Spleen (tissue), 11 donors: Measurements from ENCODE around the gene JAGN1. TPM values are rescaled to one million over a fixed set of nuclear protein-coding genes. Genes with fewer than 3 reads are reported as not detected.
"Not testable (repeated sequence)": the region's sequence is repeated elsewhere in the genome, so short reads cannot be mapped to it uniquely, and the experiment has no call there.

Source experiments
- DNase-seq: peaks from one replicate; pipeline ENCODE4 v3.0.0-alpha.2; 2020
- H3K27ac ChIP-seq, 8 donors: fragments of 200-600 bp; sonication (generic) in 7 of 8; 1 replicate in 4 of 8; 2 replicates in 4 of 8; pipeline versions ENCODE4 v1.5.0 to v1.8.0; 2016 to 2021; ENCODE audit warnings: inconsistent platforms in 4 of 8, mild to moderate bottlenecking in 4 of 8, moderate library complexity in 1 of 8
- H3K27me3 ChIP-seq, 7 donors: fragments of 200-600 bp; sonication (generic) in 6 of 7; replicated peaks in 1 of 7; 1 replicate in 4 of 7; 2 replicates in 3 of 7; pipeline versions ENCODE4 v1.5.0 to v1.8.0; 2016 to 2021; ENCODE audit warnings: inconsistent platforms in 3 of 7, mild to moderate bottlenecking in 1 of 7
- H3K36me3 ChIP-seq, 6 donors: fragments of 200-600 bp; sonication (generic) in 5 of 6; 1 replicate in 4 of 6; 2 replicates in 2 of 6; pipeline versions ENCODE4 v1.5.0 to v1.8.0; 2016 to 2021; ENCODE audit warnings: inconsistent platforms in 2 of 6
- H3K4me1 ChIP-seq, 6 donors: fragments of 200-600 bp; sonication (generic) in 5 of 6; 1 replicate in 3 of 6; 2 replicates in 3 of 6; pipeline versions ENCODE4 v1.5.0 to v1.8.0; 2016 to 2021; ENCODE audit warnings: inconsistent platforms in 3 of 6
- H3K4me3 ChIP-seq, 8 donors: fragments of 200-600 bp; sonication (generic) in 7 of 8; 1 replicate in 4 of 8; 2 replicates in 4 of 8; pipeline versions ENCODE4 v1.5.0 to v1.8.0; 2016 to 2021; ENCODE audit warnings: inconsistent platforms in 4 of 8, mild to moderate bottlenecking in 4 of 8, moderate library complexity in 2 of 8
- H3K9me3 ChIP-seq, 8 donors: fragments of 200-600 bp; sonication (generic) in 7 of 8; 1 replicate in 4 of 8; 2 replicates in 4 of 8; pipeline versions ENCODE4 v1.5.0 to v1.8.0; 2016 to 2021; ENCODE audit warnings: inconsistent platforms in 4 of 8
- CTCF ChIP-seq, 11 experiments: fragments of 200-600 bp in 7 of 11; fragments of 450-650 bp in 4 of 11; sonication (generic) in 4 of 11; IDR thresholded peaks in 8 of 11; conservative IDR thresholded peaks in 3 of 11; 1 replicate in 7 of 11; 2 replicates in 4 of 11; pipeline versions ENCODE4 v1.4.0 to v1.8.0; 2016 to 2021; ENCODE audit warnings: antibody characterized with exemption in 11 of 11, inconsistent platforms in 4 of 11, mild to moderate bottlenecking in 1 of 11
- POLR2A ChIP-seq, 3 donors: fragments of 450-650 bp; IDR thresholded peaks; one replicate each; pipeline ENCODE4 v1.5.1; 2017; ENCODE audit warnings: antibody characterized with exemption in 3 of 3, mild to moderate bottlenecking in 1 of 3
- POLR2AphosphoS5 ChIP-seq, 3 donors: sonication (generic); formaldehyde crosslinking; IDR thresholded peaks; one replicate each; pipeline ENCODE4 v1.5.1; 2017; ENCODE audit warnings: antibody characterized with exemption in 3 of 3
- WGBS, 5 donors: extraction: QIAGEN DNeasy Blood & Tissue Kit in 3 of 5; methylation state at CpG; one replicate each; pipeline versions ENCODE4 v1.1.5 to v1.1.7; 2013 to 2018; 5-methylcytosine and 5-hydroxymethylcytosine counted together
- intact Hi-C: fragments of 100-400 bp; cut with DNase I; formaldehyde crosslinking; loops from one replicate; pipeline ENCODE4 v1.15.0; 2023; ENCODE audit warnings: low total_unique reads
- polyA plus RNA-seq, 3 donors: library from polyadenylated mRNA; stranded (reverse); fragments of 200-250 nt; gene quantifications; one replicate each; pipeline ENCODE4 v1.2.1, GENCODE V29; 2013
- total RNA-seq, 7 donors: library from RNA; depleted of rRNA in 3 of 7; stranded (reverse); fragments of >200 nt in 3 of 7; fragmentation: NEBNext Ultra II Directional in 4 of 7; extraction: Animal tissue kit (Norgen Biotek cat#: 25700) in 4 of 7; gene quantifications; one replicate each; pipeline versions ENCODE4 v1.1.0 to v1.2.1, GENCODE V29; 2016 to 2021
- donor health status: healthy with polysubstance abuse.
- donor health status: DM: no; HTN: no; CAD: no; lungs with moderate emphysema.
- donor health status: DM: no; HTN: no; CAD: no.
- donor health status: Bipolar disorder and iron deficiency.
- donor health status: healthy.
- donor health status: DM: no; HTN: no; CAD: no.
- donor health status: DM: yes; HTN: yes; CAD: no.

Gene JAGN1
- total and polyA plus RNA-seq, 10 donors = 17.1 to 41.3 (median 25.9) TPM

- Histone ChIP-seq H3K4me1 (peaks cover 24 to 51% (median 39%) of the 10 kb centered on the region in 6 donors), H3K36me3 (peaks cover 0 to 48% (median 10%) of the 10 kb centered on the region in 6 donors), H3K27me3 (no peaks in the 10 kb centered on the region), H3K4me3 (peak overlapping the region in 5 of 8 donors; percentile 62 to 94 (median 88)), H3K27ac (peak overlapping the region in 4 of 8 donors; percentile 94 to 97 (median 96)), H3K9me3 (no peaks in the 10 kb centered on the region)
- no peak for TF ChIP-seq POLR2A (IDR thresholded peaks at IDR 0.05)
- no peak for TF ChIP-seq CTCF (IDR thresholded peaks at IDR 0.05 in 8 of 11, conservative IDR thresholded peaks at IDR 0.05 in 3 of 11)
- TF ChIP-seq POLR2AphosphoS5 (IDR thresholded peaks at IDR 0.05) = no peak
- DNase-seq = no peak
- WGBS, 5 donors = 51 to 72% (median 60%) methylated on average over 4 of the region's 4 CpGs
- intact Hi-C loops = no loop called here
Measured at GRCh38 chr3:9934993-9935392, 44.6 kb downstream of the JAGN1 start.

GRCh38 chr3:9935966-9936510, 45.6 kb downstream of the JAGN1 start:
- DNase-seq = no peak
- TF ChIP-seq POLR2AphosphoS5 (IDR thresholded peaks at IDR 0.05) = no peak
- no peak for TF ChIP-seq POLR2A (IDR thresholded peaks at IDR 0.05)
- TF ChIP-seq CTCF (IDR thresholded peaks at IDR 0.05 in 8 of 11, conservative IDR thresholded peaks at IDR 0.05 in 3 of 11) = no peak
- Histone ChIP-seq H3K27ac (no peak overlapping the region), H3K4me3 (no peak overlapping the region), H3K4me1 (peaks cover 24 to 51% (median 39%) of the 10 kb centered on the region in 6 donors), H3K27me3 (no peaks in the 10 kb centered on the region), H3K36me3 (peaks cover 0 to 43% (median 14%) of the 10 kb centered on the region in 6 donors), H3K9me3 (no peaks in the 10 kb centered on the region)
- intact Hi-C loops = no loop called here
- 72 to 92% (median 82%) methylated on average over 5 of the region's 5 CpGs for WGBS, 5 donors

DNA sequence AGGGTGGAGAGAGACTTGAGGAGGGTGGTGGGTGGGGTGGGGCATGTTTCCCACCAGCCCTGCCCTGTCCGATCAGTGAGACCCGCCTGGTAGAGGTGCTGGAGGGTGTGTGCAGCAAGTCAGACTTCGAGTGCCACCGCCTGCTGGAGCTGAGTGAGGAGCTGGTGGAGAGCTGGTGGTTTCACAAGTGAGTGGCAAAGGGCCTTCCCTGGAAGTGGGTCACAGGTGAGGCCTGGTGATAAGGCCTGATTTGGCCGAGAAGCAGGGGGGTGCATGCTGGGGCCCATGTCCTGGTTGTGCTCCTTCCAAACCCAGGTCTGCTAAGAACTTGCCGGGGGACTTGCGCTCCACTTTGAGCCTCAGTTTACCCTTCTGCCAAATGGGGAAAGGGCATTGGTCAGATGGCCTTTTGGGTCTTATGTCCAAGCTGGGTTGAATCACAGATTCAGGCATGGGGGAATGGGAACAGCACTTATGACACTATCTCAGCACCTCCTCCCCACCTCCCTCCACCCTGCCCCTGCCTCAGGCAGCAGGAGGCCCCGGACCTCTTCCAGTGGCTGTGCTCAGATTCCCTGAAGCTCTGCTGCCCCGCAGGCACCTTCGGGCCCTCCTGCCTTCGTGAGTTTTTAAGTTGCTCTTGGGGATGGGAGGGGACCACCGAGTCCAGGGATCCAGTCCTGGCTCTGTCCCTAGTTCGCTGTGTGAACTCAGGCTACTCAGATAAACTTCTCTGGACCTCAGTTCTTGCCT, 47.3 kb downstream of the JAGN1 start:
- H3K9me3 ChIP-seq = no peaks in the 10 kb centered on the region
- H3K27me3 ChIP-seq = no peaks in the 10 kb centered on the region
- no peak for DNase-seq
- no peak overlapping the region for H3K27ac ChIP-seq
- peaks cover 0 to 59% (median 19%) of the 10 kb centered on the region in 6 donors for H3K36me3 ChIP-seq
- peaks cover 18 to 38% (median 30%) of the 10 kb centered on the region in 6 donors for H3K4me1 ChIP-seq
- no peak overlapping the region for H3K4me3 ChIP-seq
- TF ChIP-seq POLR2AphosphoS5 (IDR thresholded peaks at IDR 0.05) = no peak
- TF ChIP-seq POLR2A (IDR thresholded peaks at IDR 0.05) = no peak
- TF ChIP-seq CTCF (IDR thresholded peaks at IDR 0.05 in 8 of 11, conservative IDR thresholded peaks at IDR 0.05 in 3 of 11) = no peak
- WGBS, 5 donors = 93 to 100% (median 96%) methylated on average over 12 to 13 of the region's 13 CpGs
- intact Hi-C loops = no loop called here

- Histone ChIP-seq H3K9me3 (no peaks in the 10 kb centered on the region), H3K27ac (no peak overlapping the region), H3K36me3 (peaks cover 0 to 72% (median 26%) of the 10 kb centered on the region in 6 donors), H3K4me1 (peaks cover 18 to 31% (median 25%) of the 10 kb centered on the region in 6 donors), H3K27me3 (no peaks in the 10 kb centered on the region), H3K4me3 (no peak overlapping the region)
- intact Hi-C loops = no loop called here
- 92 to 97% (median 97%) methylated on average over 2 of the region's 2 CpGs for WGBS, 5 donors
- TF ChIP-seq POLR2AphosphoS5 (IDR thresholded peaks at IDR 0.05) (no peak), CTCF (IDR thresholded peaks at IDR 0.05 in 8 of 11, conservative IDR thresholded peaks at IDR 0.05 in 3 of 11) (no peak), POLR2A (IDR thresholded peaks at IDR 0.05) (no peak)
- no peak for DNase-seq
Measured at GRCh38 chr3:9938966-9939365, 48.6 kb downstream of the JAGN1 start.

GRCh38 chr3:9939906-9940305, 49.5 kb downstream of the JAGN1 start:
- H3K4me1 ChIP-seq = peaks cover 11 to 22% (median 16%) of the 10 kb centered on the region in 6 donors
- H3K9me3 ChIP-seq, H3K4me3 ChIP-seq, intact Hi-C loops, DNase-seq, H3K27me3 ChIP-seq, H3K27ac ChIP-seq: not testable (repeated sequence)
- WGBS, 5 donors = 91 to 97% (median 95%) methylated on average over 5 to 32 of the region's 32 CpGs
- H3K36me3 ChIP-seq = peaks cover 0 to 82% (median 28%) of the 10 kb centered on the region in 6 donors
